AG04449 (cell line): Measurements from ENCODE around the gene NRCAM.
A peak's percentile ranks its signal among the peaks of the same experiment; 100 is the strongest.

Source experiments
- CTCF ChIA-PET: fragments of 350-600 bp; formaldehyde crosslinking; extraction: SDS; loops from one replicate; lab custom pipeline; 2021; ENCODE audit warnings: antibody characterized with exemption; lab: Yijun Ruan, JAX
- POLR2A ChIA-PET: fragments of 400-600, 350-600 bp; formaldehyde crosslinking; extraction: SDS; loops from one replicate; lab custom pipeline; 2020; ENCODE audit warnings: antibody characterized with exemption, inconsistent platforms; lab: Yijun Ruan, JAX
- DNase-seq: peaks from one replicate; pipeline ENCODE4 v3.0.0-alpha.2; 2010; ENCODE audit warnings: low read depth, low spot score
- H3K4me3 ChIP-seq: 2 replicates; pipeline ENCODE4 v1.5.1; 2011; ENCODE audit warnings: low read depth, mild to moderate bottlenecking, control low read depth, low read length
- CTCF ChIP-seq: IDR thresholded peaks from one replicate; pipeline ENCODE4 v1.5.1; 2011; ENCODE audit warnings: mild to moderate bottlenecking, moderate library complexity, low read length, control low read depth, inconsistent platforms; ENCODE audit not compliant: insufficient read depth; ENCODE audit errors: missing control alignments

Gene NRCAM

GRCh38 chr7:108461840-108462239 lies 5.6 kb upstream of the NRCAM start:
- TF ChIP-seq CTCF: no peak
- CTCF ChIA-PET: no interaction called here
- no peak for DNase-seq
- POLR2A ChIA-PET: no interaction called here
- no peak overlapping the region for H3K4me3 ChIP-seq

GRCh38 chr7:108460964-108461363 lies 4.7 kb upstream of the NRCAM start:
- ChIA-PET CTCF (interaction anchor here (0.9 to 2.8 kb wide), 5 partner anchors 10 to 278 kb away, joined by 3 to 12 read pairs (median 3); no protein-coding TSS in a partner anchor), POLR2A (no interaction called here)
- no peak for TF ChIP-seq CTCF
- no peak overlapping the region for H3K4me3 ChIP-seq
- DNase-seq: no peak

GRCh38 chr7:108459922-108460551 lies 3.8 kb upstream of the NRCAM start:
- CTCF ChIA-PET: interaction anchor here (1.0 to 2.8 kb wide), 6 partner anchors 11 to 279 kb away, joined by 3 to 12 read pairs (median 5); no protein-coding TSS in a partner anchor
- POLR2A ChIA-PET: no interaction called here

GRCh38 chr7:108457871-108458270 lies 1.6 kb upstream of the NRCAM start:
- TF ChIP-seq CTCF: no peak
- ChIA-PET POLR2A (no interaction called here), CTCF (interaction anchor here (1.3 to 6.0 kb wide), 2 partner anchors 39 to 274 kb away, joined by 4 to 24 read pairs; no protein-coding TSS in a partner anchor)

More at GRCh38 chr7:108459922-108460551, 3.8 kb upstream of the NRCAM start:
- no peak for DNase-seq
- H3K4me3 ChIP-seq: no peak overlapping the region
- peak; percentile 53 for TF ChIP-seq CTCF

GRCh38 chr7:108456845-108457540 lies 757 bp upstream of the NRCAM start:
- TF ChIP-seq CTCF: no peak
- no peak overlapping the region for H3K4me3 ChIP-seq
- ChIA-PET POLR2A (no interaction called here), CTCF (interaction anchor here (1.3 to 6.0 kb wide), 2 partner anchors 40 to 273 kb away, joined by 4 to 24 read pairs; no protein-coding TSS in a partner anchor)
- no peak for DNase-seq

More at GRCh38 chr7:108457871-108458270, 1.6 kb upstream of the NRCAM start:
- DNase-seq: no peak
- no peak overlapping the region for H3K4me3 ChIP-seq

GRCh38 chr7:108455551-108455997 lies 662 bp downstream of the NRCAM start:
- peak overlapping the region; percentile 52 for H3K4me3 ChIP-seq
- TF ChIP-seq CTCF: no peak
- CTCF ChIA-PET: interaction anchor here (0.9 to 6.0 kb wide), 2 partner anchors 11 to 272 kb away, joined by 3 to 24 read pairs; no protein-coding TSS in a partner anchor
- DNase-seq: no peak
- POLR2A ChIA-PET: no interaction called here
